ENCODE data around the gene ANKS1B.

The ANKS1B gene

GRCh38 chr12:98955284-98955683, 1029.5 kb downstream of the ANKS1B start:
- intact Hi-C loops (cut with micrococcal nuclease), result no loop called here
- H3K27ac Mint-ChIP-seq, result no peak overlapping the region
- H3K4me3 Mint-ChIP-seq, result no peak overlapping the region
- no peaks in the 10 kb centered on the region for H3K27me3 Mint-ChIP-seq
- peaks cover 7% of the 10 kb centered on the region for H3K9me3 Mint-ChIP-seq
- no peaks in the 10 kb centered on the region for H3K36me3 Mint-ChIP-seq (ENCODE audit: low read depth)
- H3K4me1 Mint-ChIP-seq (ENCODE audit: low read depth), result no peaks in the 10 kb centered on the region

- Mint-ChIP-seq H3K4me1 (ENCODE audit: low read depth) (no peaks in the 10 kb centered on the region), H3K36me3 (ENCODE audit: low read depth) (no peaks in the 10 kb centered on the region), H3K27me3 (no peaks in the 10 kb centered on the region), H3K9me3 (no peaks in the 10 kb centered on the region), H3K27ac (no peak overlapping the region), H3K4me3 (no peak overlapping the region)
- intact Hi-C loops (cut with micrococcal nuclease), result no loop called here
These were observed 1030.2 kb downstream of the ANKS1B start for GRCh38 chr12:98954506-98954905.

GRCh38 chr12:98951406-98951805, 1033.3 kb downstream of the ANKS1B start:
- Mint-ChIP-seq H3K4me3 (no peak overlapping the region), H3K27me3 (no peaks in the 10 kb centered on the region), H3K4me1 (ENCODE audit: low read depth) (no peaks in the 10 kb centered on the region), H3K9me3 (no peaks in the 10 kb centered on the region), H3K27ac (no peak overlapping the region), H3K36me3 (ENCODE audit: low read depth) (no peaks in the 10 kb centered on the region)
- intact Hi-C loops (cut with micrococcal nuclease), result no loop called here

- intact Hi-C loops (cut with micrococcal nuclease), result no loop called here
- H3K27ac Mint-ChIP-seq, result no peak overlapping the region
- no peaks in the 10 kb centered on the region for H3K27me3 Mint-ChIP-seq
- H3K9me3 Mint-ChIP-seq, result no peaks in the 10 kb centered on the region
- H3K4me1 Mint-ChIP-seq (ENCODE audit: low read depth), result no peaks in the 10 kb centered on the region
- no peak overlapping the region for H3K4me3 Mint-ChIP-seq
- no peaks in the 10 kb centered on the region for H3K36me3 Mint-ChIP-seq (ENCODE audit: low read depth)
These were observed 1036.3 kb downstream of the ANKS1B start for GRCh38 chr12:98948343-98948949.

GRCh38 chr12:98945864-98946263, 1038.9 kb downstream of the ANKS1B start:
- H3K4me1 Mint-ChIP-seq (ENCODE audit: low read depth), result no peaks in the 10 kb centered on the region
- no peak overlapping the region for H3K4me3 Mint-ChIP-seq
- no peaks in the 10 kb centered on the region for H3K36me3 Mint-ChIP-seq (ENCODE audit: low read depth)
- no peaks in the 10 kb centered on the region for H3K9me3 Mint-ChIP-seq
- no peaks in the 10 kb centered on the region for H3K27me3 Mint-ChIP-seq
- intact Hi-C loops (cut with micrococcal nuclease), result no loop called here
- H3K27ac Mint-ChIP-seq, result no peak overlapping the region

- H3K36me3 Mint-ChIP-seq (ENCODE audit: low read depth), result no peaks in the 10 kb centered on the region
These were observed 1044.8 kb downstream of the ANKS1B start for GRCh38 chr12:98939926-98940325.

GRCh38 chr12:98939350-98939749, 1045.4 kb downstream of the ANKS1B start:
- H3K4me1 Mint-ChIP-seq (ENCODE audit: low read depth), result no peaks in the 10 kb centered on the region
- intact Hi-C loops (cut with micrococcal nuclease), result no loop called here
- no peaks in the 10 kb centered on the region for H3K9me3 Mint-ChIP-seq
- H3K27ac Mint-ChIP-seq, result no peak overlapping the region
- H3K36me3 Mint-ChIP-seq (ENCODE audit: low read depth), result no peaks in the 10 kb centered on the region
- H3K27me3 Mint-ChIP-seq, result peaks cover 2% of the 10 kb centered on the region
- no peak overlapping the region for H3K4me3 Mint-ChIP-seq

More at GRCh38 chr12:98939926-98940325, 1044.8 kb downstream of the ANKS1B start:
- Mint-ChIP-seq H3K9me3 (no peaks in the 10 kb centered on the region), H3K27me3 (peaks cover 2% of the 10 kb centered on the region), H3K4me3 (no peak overlapping the region), H3K4me1 (ENCODE audit: low read depth) (no peaks in the 10 kb centered on the region), H3K27ac (no peak overlapping the region)
- intact Hi-C loops (cut with micrococcal nuclease), result no loop called here

- Mint-ChIP-seq H3K9me3 (no peaks in the 10 kb centered on the region), H3K4me1 (ENCODE audit: low read depth) (no peaks in the 10 kb centered on the region), H3K36me3 (ENCODE audit: low read depth) (no peaks in the 10 kb centered on the region), H3K4me3 (no peak overlapping the region), H3K27ac (no peak overlapping the region), H3K27me3 (peaks cover 2% of the 10 kb centered on the region)
- intact Hi-C loops (cut with micrococcal nuclease), result no loop called here
These were observed 1048.9 kb downstream of the ANKS1B start for GRCh38 chr12:98935847-98936246.

GRCh38 chr12:98922871-98923270, 1061.9 kb downstream of the ANKS1B start:
- no peak overlapping the region for H3K27ac Mint-ChIP-seq

GRCh38 chr12:98918176-98918863, 1066.4 kb downstream of the ANKS1B start:
- no peak overlapping the region for H3K4me3 Mint-ChIP-seq
- H3K9me3 Mint-ChIP-seq, result no peaks in the 10 kb centered on the region
- no peaks in the 10 kb centered on the region for H3K27me3 Mint-ChIP-seq
- H3K27ac Mint-ChIP-seq, result no peak overlapping the region
- no peaks in the 10 kb centered on the region for H3K4me1 Mint-ChIP-seq (ENCODE audit: low read depth)
- intact Hi-C loops (cut with micrococcal nuclease), result no loop called here
- H3K36me3 Mint-ChIP-seq (ENCODE audit: low read depth), result no peaks in the 10 kb centered on the region

More at GRCh38 chr12:98922871-98923270, 1061.9 kb downstream of the ANKS1B start:
- Mint-ChIP-seq H3K4me3 (no peak overlapping the region), H3K9me3 (peaks cover 7% of the 10 kb centered on the region), H3K27me3 (no peaks in the 10 kb centered on the region), H3K36me3 (ENCODE audit: low read depth) (no peaks in the 10 kb centered on the region), H3K4me1 (ENCODE audit: low read depth) (no peaks in the 10 kb centered on the region)
- intact Hi-C loops (cut with micrococcal nuclease), result no loop called here

- Mint-ChIP-seq H3K36me3 (ENCODE audit: low read depth) (no peaks in the 10 kb centered on the region), H3K27me3 (no peaks in the 10 kb centered on the region), H3K9me3 (no peaks in the 10 kb centered on the region), H3K4me3 (no peak overlapping the region), H3K27ac (no peak overlapping the region), H3K4me1 (ENCODE audit: low read depth) (no peaks in the 10 kb centered on the region)
- intact Hi-C loops (cut with micrococcal nuclease), result no loop called here
These were observed 1068.6 kb downstream of the ANKS1B start for GRCh38 chr12:98916106-98916505.

GRCh38 chr12:98912401-98912974, 1072.2 kb downstream of the ANKS1B start:
- intact Hi-C loops (cut with micrococcal nuclease), result no loop called here
- peaks cover 2% of the 10 kb centered on the region for H3K27me3 Mint-ChIP-seq
- H3K9me3 Mint-ChIP-seq, result no peaks in the 10 kb centered on the region
- H3K27ac Mint-ChIP-seq, result no peak overlapping the region
- H3K4me3 Mint-ChIP-seq, result no peak overlapping the region
- H3K4me1 Mint-ChIP-seq (ENCODE audit: low read depth), result no peaks in the 10 kb centered on the region
- H3K36me3 Mint-ChIP-seq (ENCODE audit: low read depth), result no peaks in the 10 kb centered on the region

GRCh38 chr12:98911396-98911795, 1073.3 kb downstream of the ANKS1B start:
- no peaks in the 10 kb centered on the region for H3K4me1 Mint-ChIP-seq (ENCODE audit: low read depth)
- H3K27me3 Mint-ChIP-seq, result peaks cover 2% of the 10 kb centered on the region
- H3K27ac Mint-ChIP-seq, result no peak overlapping the region

GRCh38 chr12:98909746-98910145, 1075.0 kb downstream of the ANKS1B start:
- H3K9me3 Mint-ChIP-seq, result no peaks in the 10 kb centered on the region
- peaks cover 2% of the 10 kb centered on the region for H3K27me3 Mint-ChIP-seq
- H3K27ac Mint-ChIP-seq, result no peak overlapping the region
- intact Hi-C loops (cut with micrococcal nuclease), result no loop called here
- no peaks in the 10 kb centered on the region for H3K4me1 Mint-ChIP-seq (ENCODE audit: low read depth)
- no peak overlapping the region for H3K4me3 Mint-ChIP-seq
- no peaks in the 10 kb centered on the region for H3K36me3 Mint-ChIP-seq (ENCODE audit: low read depth)

More at GRCh38 chr12:98911396-98911795, 1073.3 kb downstream of the ANKS1B start:
- Mint-ChIP-seq H3K36me3 (ENCODE audit: low read depth) (no peaks in the 10 kb centered on the region), H3K4me3 (no peak overlapping the region), H3K9me3 (no peaks in the 10 kb centered on the region)
- intact Hi-C loops (cut with micrococcal nuclease), result no loop called here

Measured in dendritic cell treated with granulocyte-macrophage colony-stimulating factor and Interleukin-4, amounts not matched to agents 40 ng/mL and 50 ng/mL, for 4 days (primary cell).